Peyer's patch (tissue), 4 donors: ENCODE results near the gene DDI1. TPM values are rescaled to one million over a fixed set of nuclear protein-coding genes. Genes with fewer than 3 reads are reported as not detected.

Experiments
- DNase-seq, 3 donors: peaks; one replicate each; pipeline ENCODE4 v3.0.0-alpha.2; 2017 to 2019
- H3K27ac ChIP-seq, 4 donors: fragments of 200-600 bp; sonication (generic); one replicate each; pipeline ENCODE4 v1.5.1; 2016 to 2019
- H3K27me3 ChIP-seq, 2 donors: fragments of 200-600 bp; sonication (generic); one replicate each; pipeline ENCODE4 v1.5.1; 2019
- H3K36me3 ChIP-seq, 3 donors: fragments of 200-600 bp; sonication (generic); one replicate each; pipeline ENCODE4 v1.5.1; 2016 to 2019
- H3K4me1 ChIP-seq, 4 donors: fragments of 200-600 bp; sonication (generic); one replicate each; pipeline ENCODE4 v1.5.1; 2016 to 2019
- H3K4me3 ChIP-seq, 4 donors: fragments of 200-600 bp; sonication (generic); 1 replicate in 3 of 4; 2 replicates in 1 of 4; pipeline ENCODE4 v1.5.1; 2016 to 2019; ENCODE audit warnings: mild to moderate bottlenecking in 1 of 4
- H3K9me3 ChIP-seq, 4 donors: fragments of 200-600 bp; sonication (generic); one replicate each; pipeline ENCODE4 v1.5.1; 2016 to 2019; ENCODE audit warnings: mild to moderate bottlenecking in 1 of 4
- POLR2A ChIP-seq, 2 donors: fragments of 450-650 bp; IDR thresholded peaks; one replicate each; pipeline ENCODE4 v1.5.1; 2017; ENCODE audit warnings: antibody characterized with exemption in 2 of 2, mild to moderate bottlenecking in 2 of 2, moderate library complexity in 2 of 2
- total RNA-seq, 4 donors: library from RNA; depleted of rRNA; stranded (reverse); fragments of >200 nt; gene quantifications; one replicate each; pipeline ENCODE4 v1.1.0, GENCODE V29; 2016
- TF ChIP-seq, protein P1 (sequence below), 6 experiments: fragments of 450-650 bp in 4 of 6; fragments of 200-600 bp in 2 of 6; sonication (generic) in 1 of 6; IDR thresholded peaks; one replicate each; pipeline ENCODE4 v1.5.1; 2017 to 2019; ENCODE audit warnings: antibody characterized with exemption in 6 of 6, mild to moderate bottlenecking in 3 of 6, moderate library complexity in 1 of 6

Gene DDI1
- total RNA-seq, 4 donors from 2014 or later: not detected

GRCh38 chr11:104001561-104002056 lies 34.8 kb upstream of the DDI1 start:
- H3K36me3 ChIP-seq: no peaks in the 10 kb centered on the region
- no peaks in the 10 kb centered on the region for H3K27me3 ChIP-seq
- H3K4me1 ChIP-seq: no peaks in the 10 kb centered on the region
- no peaks in the 10 kb centered on the region for H3K9me3 ChIP-seq
- no peak overlapping the region for H3K27ac ChIP-seq
- TF ChIP-seq, protein P1, sequence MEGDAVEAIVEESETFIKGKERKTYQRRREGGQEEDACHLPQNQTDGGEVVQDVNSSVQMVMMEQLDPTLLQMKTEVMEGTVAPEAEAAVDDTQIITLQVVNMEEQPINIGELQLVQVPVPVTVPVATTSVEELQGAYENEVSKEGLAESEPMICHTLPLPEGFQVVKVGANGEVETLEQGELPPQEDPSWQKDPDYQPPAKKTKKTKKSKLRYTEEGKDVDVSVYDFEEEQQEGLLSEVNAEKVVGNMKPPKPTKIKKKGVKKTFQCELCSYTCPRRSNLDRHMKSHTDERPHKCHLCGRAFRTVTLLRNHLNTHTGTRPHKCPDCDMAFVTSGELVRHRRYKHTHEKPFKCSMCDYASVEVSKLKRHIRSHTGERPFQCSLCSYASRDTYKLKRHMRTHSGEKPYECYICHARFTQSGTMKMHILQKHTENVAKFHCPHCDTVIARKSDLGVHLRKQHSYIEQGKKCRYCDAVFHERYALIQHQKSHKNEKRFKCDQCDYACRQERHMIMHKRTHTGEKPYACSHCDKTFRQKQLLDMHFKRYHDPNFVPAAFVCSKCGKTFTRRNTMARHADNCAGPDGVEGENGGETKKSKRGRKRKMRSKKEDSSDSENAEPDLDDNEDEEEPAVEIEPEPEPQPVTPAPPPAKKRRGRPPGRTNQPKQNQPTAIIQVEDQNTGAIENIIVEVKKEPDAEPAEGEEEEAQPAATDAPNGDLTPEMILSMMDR (IDR thresholded peaks at IDR 0.05): no peak
- TF ChIP-seq POLR2A (IDR thresholded peaks at IDR 0.05): no peak
- H3K4me3 ChIP-seq: no peak overlapping the region
- DNase-seq: no peak

DNA sequence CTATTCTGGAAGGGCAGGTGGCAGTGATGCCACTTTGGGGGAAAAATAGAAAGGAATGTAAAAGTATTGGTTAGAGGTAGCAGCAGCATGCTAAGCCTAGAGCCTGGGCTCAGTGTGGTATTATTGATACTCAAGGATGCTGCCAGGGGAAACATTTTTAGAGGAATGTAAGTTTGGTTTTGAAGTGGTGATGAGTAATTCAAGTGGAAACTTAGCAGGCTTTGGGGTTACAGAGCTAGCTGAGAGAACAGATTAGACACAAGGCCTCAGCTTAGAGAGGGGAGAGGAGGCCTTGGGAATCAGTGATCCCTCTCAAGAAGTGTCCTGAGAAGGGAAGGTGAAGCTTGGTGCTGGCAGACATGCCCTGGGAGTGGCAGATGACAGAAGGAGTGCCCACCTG lies 32.9 kb upstream of the DDI1 start:
- Histone ChIP-seq H3K27ac (no peak overlapping the region), H3K4me3 (no peak overlapping the region), H3K9me3 (no peaks in the 10 kb centered on the region), H3K36me3 (no peaks in the 10 kb centered on the region), H3K27me3 (no peaks in the 10 kb centered on the region), H3K4me1 (no peaks in the 10 kb centered on the region)
- DNase-seq: no peak
- TF ChIP-seq, protein P1 (IDR thresholded peaks at IDR 0.05): no peak
- TF ChIP-seq POLR2A (IDR thresholded peaks at IDR 0.05): no peak

GRCh38 chr11:104005234-104005855 lies 31.1 kb upstream of the DDI1 start:
- no peaks in the 10 kb centered on the region for H3K4me1 ChIP-seq
- no peaks in the 10 kb centered on the region for H3K9me3 ChIP-seq
- no peaks in the 10 kb centered on the region for H3K36me3 ChIP-seq
- TF ChIP-seq POLR2A (IDR thresholded peaks at IDR 0.05): no peak
- TF ChIP-seq, protein P1 (IDR thresholded peaks at IDR 0.05): no peak
- DNase-seq: no peak
- H3K27me3 ChIP-seq: no peaks in the 10 kb centered on the region
- no peak overlapping the region for H3K4me3 ChIP-seq
- no peak overlapping the region for H3K27ac ChIP-seq

DNA sequence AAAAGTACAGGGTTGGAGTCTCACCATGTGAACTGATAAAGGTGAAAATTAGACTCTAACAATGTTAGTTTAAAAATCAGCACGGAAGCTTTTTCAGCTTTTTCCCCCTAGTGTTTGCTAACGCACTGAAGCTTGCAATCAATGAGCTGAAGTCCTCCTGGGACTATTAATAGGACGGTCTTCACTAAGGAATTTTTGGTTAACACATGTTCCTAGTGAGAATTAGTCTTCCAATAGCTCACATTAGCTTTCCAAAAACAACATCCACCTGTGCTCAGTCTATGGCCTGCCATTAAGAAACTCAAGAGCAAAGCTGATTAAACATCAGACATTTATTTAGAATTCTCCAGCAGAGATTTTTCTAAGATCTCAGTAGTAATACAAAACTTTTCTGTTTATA lies 26.7 kb upstream of the DDI1 start:
- no peak overlapping the region for H3K4me3 ChIP-seq
- DNase-seq: no peak
- H3K27ac ChIP-seq: no peak overlapping the region
- TF ChIP-seq, protein P1 (IDR thresholded peaks at IDR 0.05): no peak
- TF ChIP-seq POLR2A (IDR thresholded peaks at IDR 0.05): no peak
- H3K9me3 ChIP-seq: no peaks in the 10 kb centered on the region
- no peaks in the 10 kb centered on the region for H3K27me3 ChIP-seq
- no peaks in the 10 kb centered on the region for H3K4me1 ChIP-seq
- no peaks in the 10 kb centered on the region for H3K36me3 ChIP-seq

DNA sequence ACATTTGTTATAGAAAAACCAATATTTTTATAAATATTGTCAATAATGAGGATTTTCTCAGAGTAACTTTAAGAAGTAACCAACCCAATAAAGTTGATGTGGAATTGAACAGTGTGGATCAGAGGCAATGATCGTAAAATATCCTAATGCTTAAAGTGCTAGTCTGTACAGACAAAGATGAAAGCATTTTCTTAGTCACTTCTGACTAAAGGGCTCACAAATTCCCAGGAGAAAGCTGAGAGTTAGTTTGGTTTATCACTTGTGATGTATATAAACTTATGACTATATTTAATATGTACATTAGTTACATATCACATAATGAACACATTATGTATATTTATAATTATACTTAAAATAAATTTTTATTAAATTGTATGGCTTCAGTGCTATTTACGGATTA lies 25.4 kb upstream of the DDI1 start:
- Histone ChIP-seq H3K36me3 (no peaks in the 10 kb centered on the region), H3K4me3 (no peak overlapping the region), H3K9me3 (no peaks in the 10 kb centered on the region), H3K27me3 (no peaks in the 10 kb centered on the region), H3K27ac (no peak overlapping the region), H3K4me1 (no peaks in the 10 kb centered on the region)
- DNase-seq: no peak
- TF ChIP-seq POLR2A (IDR thresholded peaks at IDR 0.05): no peak
- TF ChIP-seq, protein P1 (IDR thresholded peaks at IDR 0.05): no peak
